Stomach (tissue), 4 donors: ENCODE data around the gene HNF1B.

ENCODE experiments used
- POLR2A ChIP-seq, 4 donors: fragments of 450-650 bp; IDR thresholded peaks; one replicate each; pipeline ENCODE4 v1.6.1; 2016; ENCODE audit warnings: antibody characterized with exemption in 4 of 4, control low read depth in 2 of 4, mild to moderate bottlenecking in 1 of 4, moderate library complexity in 1 of 4
- TF ChIP-seq, protein P1 (sequence below), 7 experiments: fragments of 450-650 bp in 4 of 7; fragments of 200-600 bp in 3 of 7; sonication (generic) in 3 of 7; IDR thresholded peaks; one replicate each; pipeline ENCODE4 v1.5.1; 2016 to 2019; ENCODE audit warnings: antibody characterized with exemption in 7 of 7, control low read depth in 2 of 7, mild to moderate bottlenecking in 1 of 7

DNA sequence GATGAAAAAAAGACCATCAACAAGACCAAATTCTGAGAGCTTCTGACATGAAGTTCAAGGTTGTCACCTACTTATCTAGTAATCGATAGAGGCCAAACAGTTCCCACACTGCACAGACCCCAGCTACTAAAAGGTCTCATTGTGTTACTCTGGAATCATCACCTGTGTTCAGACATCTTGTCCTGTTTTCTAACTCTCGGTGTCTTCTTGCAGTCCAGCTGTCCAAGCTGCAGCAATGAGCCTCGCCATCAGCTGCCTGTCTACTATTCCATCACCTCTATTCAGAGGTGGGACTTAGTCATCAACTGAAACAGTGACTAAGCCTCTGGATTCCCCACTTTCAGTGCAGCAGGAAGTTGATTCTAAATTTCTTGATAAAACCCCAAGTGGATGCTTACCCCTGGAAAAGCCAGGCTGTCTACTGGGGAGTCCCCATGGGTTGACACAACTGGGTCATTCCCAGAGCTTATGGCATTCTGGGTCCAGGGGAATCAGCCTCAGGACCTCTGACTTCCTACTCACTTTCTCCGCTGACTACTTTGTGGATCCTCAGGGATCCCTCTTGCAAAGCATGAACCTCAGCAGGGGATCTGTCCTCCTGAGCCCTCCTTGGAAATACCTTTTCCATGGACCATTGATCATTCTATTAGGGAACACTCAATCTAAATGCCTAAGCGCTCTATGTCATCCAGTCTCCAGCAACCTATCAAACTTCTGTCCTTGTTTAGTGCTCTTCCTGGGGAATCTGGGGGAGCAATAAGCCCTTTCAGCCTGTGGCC, 46.5 kb downstream of the HNF1B start:
- no peak for TF ChIP-seq POLR2A (IDR thresholded peaks at IDR 0.05)
- TF ChIP-seq, protein P1, sequence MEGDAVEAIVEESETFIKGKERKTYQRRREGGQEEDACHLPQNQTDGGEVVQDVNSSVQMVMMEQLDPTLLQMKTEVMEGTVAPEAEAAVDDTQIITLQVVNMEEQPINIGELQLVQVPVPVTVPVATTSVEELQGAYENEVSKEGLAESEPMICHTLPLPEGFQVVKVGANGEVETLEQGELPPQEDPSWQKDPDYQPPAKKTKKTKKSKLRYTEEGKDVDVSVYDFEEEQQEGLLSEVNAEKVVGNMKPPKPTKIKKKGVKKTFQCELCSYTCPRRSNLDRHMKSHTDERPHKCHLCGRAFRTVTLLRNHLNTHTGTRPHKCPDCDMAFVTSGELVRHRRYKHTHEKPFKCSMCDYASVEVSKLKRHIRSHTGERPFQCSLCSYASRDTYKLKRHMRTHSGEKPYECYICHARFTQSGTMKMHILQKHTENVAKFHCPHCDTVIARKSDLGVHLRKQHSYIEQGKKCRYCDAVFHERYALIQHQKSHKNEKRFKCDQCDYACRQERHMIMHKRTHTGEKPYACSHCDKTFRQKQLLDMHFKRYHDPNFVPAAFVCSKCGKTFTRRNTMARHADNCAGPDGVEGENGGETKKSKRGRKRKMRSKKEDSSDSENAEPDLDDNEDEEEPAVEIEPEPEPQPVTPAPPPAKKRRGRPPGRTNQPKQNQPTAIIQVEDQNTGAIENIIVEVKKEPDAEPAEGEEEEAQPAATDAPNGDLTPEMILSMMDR (IDR thresholded peaks at IDR 0.05) = no peak
